Measurements from ENCODE around the gene PRKN.
A peak's percentile ranks its signal among the peaks of the same experiment; 100 is the strongest.

PRKN gene

GRCh38 chr6:162181741-162182401 is 545.7 kb downstream of the PRKN start:
- DNase-seq (ENCODE audit: low spot score), result no peak

- DNase-seq (ENCODE audit: low spot score), result no peak
Observed at GRCh38 chr6:162181111-162181510, 546.5 kb downstream of the PRKN start.

DNA sequence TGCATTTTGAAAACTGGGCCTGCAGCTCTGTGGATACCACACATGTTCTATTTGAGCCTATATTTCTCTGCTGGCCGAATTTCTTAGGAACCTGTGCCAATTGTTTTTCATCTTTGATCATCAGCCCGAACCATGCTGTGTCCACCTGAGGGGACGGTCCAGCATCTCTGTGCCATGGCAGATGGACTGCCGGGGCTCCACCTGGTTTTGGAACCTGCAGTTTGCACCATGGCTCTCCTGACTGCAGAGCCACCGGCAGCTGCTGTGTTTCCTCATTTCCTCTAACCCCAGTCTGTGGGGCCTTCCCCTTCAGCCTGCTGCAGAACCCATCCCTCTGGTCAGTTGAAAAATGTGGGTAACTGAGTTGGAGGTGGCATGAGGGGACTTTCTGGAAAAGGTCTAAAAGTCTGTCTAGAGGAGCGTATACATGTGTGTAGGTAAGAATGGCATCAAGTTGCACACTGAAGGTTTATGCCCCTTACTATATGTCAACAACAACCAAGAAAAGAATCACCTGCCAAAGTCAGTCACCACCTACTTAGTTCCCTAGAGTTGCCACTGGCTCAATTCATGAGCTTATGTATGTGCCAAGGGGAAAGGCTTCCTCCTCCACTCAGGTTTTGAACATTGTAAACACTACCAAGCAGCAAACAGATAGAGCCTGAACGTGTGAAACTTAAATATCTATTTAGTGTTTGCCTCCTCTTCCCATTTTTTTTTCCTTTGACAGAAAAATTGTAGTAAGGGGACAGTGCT is 548.2 kb downstream of the PRKN start:
- DNase-seq (ENCODE audit: low spot score), result no peak

GRCh38 chr6:162178666-162179065 is 548.9 kb downstream of the PRKN start:
- no peak for DNase-seq (ENCODE audit: low spot score)

GRCh38 chr6:162178266-162178665 is 549.3 kb downstream of the PRKN start:
- no peak for DNase-seq (ENCODE audit: low spot score)

- peak; percentile 18 for DNase-seq (ENCODE audit: low spot score)
Observed at GRCh38 chr6:162177746-162178145, 549.8 kb downstream of the PRKN start.

- no peak for DNase-seq (ENCODE audit: low spot score)
Observed at GRCh38 chr6:162173466-162173865, 554.1 kb downstream of the PRKN start.

- DNase-seq (ENCODE audit: low spot score), result no peak
Observed at GRCh38 chr6:162165479-162165878, 562.1 kb downstream of the PRKN start.

GRCh38 chr6:162157167-162157870 is 570.2 kb downstream of the PRKN start:
- no peak for DNase-seq (ENCODE audit: low spot score)

GRCh38 chr6:162156146-162156545 is 571.4 kb downstream of the PRKN start:
- DNase-seq (ENCODE audit: low spot score), result no peak

GRCh38 chr6:162154930-162155329 is 572.6 kb downstream of the PRKN start:
- no peak for DNase-seq (ENCODE audit: low spot score)

DNA sequence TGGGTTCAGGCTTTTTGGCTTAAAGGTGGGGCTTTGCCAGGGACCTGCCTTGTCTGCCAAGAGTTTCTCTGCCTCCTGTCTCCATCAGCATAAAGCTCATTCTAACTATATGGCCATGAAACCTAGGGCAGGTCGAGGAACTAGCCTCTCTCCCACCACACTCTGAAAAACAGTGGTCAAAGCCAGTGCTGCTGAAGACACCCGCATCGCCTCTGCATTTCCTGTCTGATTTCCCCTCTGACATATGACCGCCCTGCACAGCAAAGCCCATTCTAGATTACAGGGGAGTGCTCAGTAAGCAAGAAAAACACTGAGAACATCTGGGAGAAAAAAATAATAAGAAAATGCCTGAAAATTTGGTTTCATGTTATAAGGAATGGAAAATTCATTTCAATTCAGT is 573.6 kb downstream of the PRKN start:
- DNase-seq (ENCODE audit: low spot score), result no peak

DNA sequence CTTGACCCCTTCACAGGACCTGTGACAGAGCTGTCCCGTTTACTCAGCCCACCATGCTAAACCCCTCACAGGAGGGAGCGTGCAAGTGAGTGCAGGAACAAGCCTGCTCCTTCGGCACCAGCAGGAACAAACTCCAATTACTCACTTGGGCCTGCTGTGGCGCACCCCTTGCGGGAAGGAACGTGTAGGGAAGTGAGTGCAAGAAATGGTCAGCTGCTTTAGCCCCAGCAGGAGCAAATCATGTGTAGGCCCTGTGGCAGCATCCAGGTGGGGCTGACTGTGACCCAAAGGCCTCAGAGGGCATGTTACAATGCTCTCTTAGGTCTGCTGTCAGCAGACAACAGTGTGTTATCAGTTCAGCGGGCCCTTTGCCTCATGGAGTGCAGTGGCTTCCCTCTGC is 574.4 kb downstream of the PRKN start:
- DNase-seq (ENCODE audit: low spot score), result no peak

DNA sequence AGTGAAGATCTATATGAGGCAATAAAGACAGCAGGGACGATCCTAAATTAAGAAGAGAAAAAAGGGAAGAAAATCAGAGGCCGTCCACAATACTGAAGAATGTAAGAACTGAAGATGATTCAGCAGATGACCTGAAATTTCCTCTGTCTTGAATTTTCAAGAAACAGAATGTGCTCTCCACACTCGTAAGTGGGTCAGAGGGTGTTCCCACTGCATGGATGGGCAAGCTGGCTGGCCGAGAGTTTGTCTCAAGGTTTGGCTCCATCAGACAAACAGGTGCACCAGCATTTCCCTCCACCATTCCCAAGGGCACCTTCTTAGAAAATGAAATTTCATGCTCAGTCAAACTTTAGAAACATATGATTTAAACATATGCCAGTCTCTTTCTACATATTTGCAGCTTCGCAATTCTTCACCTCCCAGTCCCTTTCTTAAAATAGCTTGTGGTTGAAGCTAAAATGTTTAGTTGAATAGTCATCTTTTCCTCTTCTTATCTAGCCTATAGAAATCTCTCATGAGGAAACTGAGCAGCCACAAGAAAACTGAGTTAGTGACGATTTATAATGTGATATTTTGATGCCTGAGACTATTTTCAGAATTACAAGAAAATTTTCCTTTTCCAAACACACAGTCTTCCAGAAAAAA is 576.4 kb downstream of the PRKN start:
- DNase-seq (ENCODE audit: low spot score), result peak; percentile 45

- DNase-seq (ENCODE audit: low spot score), result no peak
Observed at GRCh38 chr6:162150295-162150694, 577.3 kb downstream of the PRKN start.

DNA sequence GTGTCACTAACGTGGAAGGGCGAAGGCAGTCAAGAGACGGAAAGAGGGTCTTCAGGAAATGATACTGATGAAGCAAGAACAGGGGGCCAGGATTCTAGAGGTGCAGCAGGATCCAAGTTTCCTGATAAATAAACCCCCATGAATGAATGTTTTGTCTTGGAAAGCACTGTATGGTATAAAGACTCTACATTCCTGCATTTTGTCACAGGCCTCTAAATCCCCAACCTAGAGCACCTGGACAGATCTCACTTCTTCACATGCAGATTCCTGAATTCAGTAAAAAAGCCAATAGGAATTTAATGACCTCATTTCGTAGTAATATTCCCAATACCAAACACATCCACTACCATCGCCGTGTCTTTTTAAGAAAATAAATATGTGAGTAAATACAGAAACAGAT is 577.8 kb downstream of the PRKN start:
- DNase-seq (ENCODE audit: low spot score), result no peak

DNA sequence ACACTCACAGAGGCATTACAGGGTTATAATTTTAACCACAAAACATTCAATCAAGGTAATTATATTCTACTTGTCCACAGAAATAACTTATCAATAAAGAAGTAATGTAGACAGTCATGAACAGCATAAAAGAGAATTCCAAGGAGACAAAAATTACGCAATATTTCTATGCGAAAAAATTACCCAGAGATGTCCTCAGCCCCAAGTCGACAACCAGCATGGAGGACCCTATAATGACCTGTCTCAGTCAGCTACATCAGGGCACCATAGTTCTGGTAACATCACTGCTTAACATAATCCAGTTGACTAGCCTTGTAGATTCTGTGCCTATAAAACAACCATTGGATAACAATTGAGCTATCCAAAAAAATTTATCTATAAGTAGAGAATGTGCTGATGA is 579.8 kb downstream of the PRKN start:
- DNase-seq (ENCODE audit: low spot score), result no peak

GRCh38 chr6:162147281-162147680 is 580.3 kb downstream of the PRKN start:
- DNase-seq (ENCODE audit: low spot score), result no peak

DNA sequence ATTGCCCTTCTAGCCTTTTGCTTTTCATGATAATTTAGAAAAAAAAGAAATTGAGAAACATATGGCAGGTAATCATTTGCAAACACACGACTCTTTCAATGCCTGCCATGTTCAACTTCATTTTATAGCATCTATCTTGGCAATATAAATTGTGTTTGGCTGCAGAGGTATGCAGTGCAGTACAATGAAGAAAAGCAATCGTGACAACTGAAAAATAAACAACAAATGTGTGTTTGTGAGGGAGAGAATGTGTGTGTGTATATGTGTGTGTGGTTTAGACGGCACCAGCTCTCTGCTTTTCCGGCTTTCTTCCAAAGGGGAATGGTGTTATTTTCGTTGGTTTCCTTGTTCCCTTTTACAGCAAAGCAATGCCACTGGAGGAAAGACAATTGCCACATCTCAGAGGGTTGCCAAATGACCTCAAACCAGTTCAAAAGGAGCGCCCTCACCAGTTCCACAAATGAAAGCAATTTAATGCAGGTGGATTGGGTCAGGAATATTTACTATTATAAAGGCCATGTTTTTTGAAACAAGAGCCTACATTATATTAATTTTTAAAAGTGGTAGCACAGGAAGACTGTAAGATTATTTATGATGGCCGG is 587.2 kb downstream of the PRKN start:
- no peak for DNase-seq (ENCODE audit: low spot score)

DNA sequence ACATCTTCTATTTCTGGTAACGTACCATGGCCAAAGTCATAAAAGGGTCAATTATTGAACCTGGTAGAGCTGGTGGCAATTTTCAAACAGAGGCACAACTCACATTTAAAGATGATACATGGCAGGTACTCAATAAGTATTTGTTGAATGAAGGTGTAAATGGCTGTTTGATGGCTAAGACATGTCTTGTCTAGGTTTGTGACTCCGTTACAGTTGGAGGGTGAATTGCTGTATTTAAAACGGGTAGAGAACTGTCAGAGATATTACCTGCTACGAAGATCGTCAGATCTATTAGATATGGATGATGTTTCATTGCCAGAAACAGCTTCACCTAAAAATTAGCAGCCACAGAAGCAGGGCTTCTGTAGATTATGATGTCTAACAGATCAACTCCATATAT is 601.9 kb downstream of the PRKN start:
- no peak for DNase-seq (ENCODE audit: low spot score)

DNA sequence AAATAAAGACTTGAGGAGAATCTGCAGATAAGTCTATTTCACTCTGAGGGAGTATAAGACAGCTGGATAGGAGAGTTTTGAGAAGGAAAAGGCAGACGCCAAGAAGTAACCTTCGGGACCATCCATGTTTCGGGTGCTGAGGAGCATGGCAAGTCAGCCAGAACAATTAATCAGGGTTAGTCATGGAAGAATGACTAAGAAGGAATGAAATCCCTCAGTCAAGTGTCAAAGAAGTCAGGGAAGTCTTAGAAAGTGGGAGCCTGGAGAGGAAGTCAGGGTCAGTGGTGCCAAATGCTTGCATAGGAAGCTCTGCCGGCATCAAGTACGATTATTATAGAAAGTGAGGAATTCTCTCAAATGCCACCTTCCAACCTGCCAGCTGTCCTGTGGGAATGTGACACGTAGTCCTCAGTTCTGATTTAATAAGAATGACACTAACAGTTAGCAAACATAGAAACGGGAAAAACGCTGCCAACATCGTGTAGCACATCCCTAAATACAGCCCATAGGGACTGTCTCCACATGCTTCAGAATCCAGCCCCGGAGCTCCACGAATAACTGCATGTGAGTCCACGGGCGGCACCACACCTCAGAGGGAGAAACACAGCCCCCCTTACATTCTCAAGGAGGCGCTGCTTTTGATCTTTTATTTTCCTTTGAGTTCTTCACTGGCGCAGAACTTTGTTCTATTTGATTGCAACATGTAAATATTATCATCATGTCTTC is 602.7 kb downstream of the PRKN start:
- DNase-seq (ENCODE audit: low spot score), result no peak

DNA sequence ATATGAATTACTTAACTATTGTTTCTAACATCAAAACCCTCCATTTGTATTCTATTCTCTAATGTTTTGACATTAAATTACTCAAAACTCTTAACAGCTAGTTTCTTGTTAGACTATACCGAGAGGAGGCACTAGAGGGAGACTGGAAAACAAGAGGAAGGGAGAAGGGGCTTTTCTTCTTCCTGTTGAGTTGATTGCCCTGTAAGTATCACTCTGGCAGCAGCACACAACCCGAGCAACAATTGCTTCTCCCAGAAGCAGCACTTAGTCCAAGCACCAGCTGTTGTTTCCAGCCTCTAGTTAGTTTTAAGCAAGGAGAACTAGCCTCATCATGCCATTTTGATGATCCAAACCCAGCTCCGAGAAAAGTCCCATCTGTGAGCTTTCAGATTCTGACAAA is 603.8 kb downstream of the PRKN start:
- DNase-seq (ENCODE audit: low spot score), result peak; percentile 22
